AG04449 (cell line): ENCODE results near the gene SCFD2.

Experiments used
- CTCF ChIA-PET: fragments of 350-600 bp; formaldehyde crosslinking; extraction: SDS; loops from one replicate; lab custom pipeline; 2021; ENCODE audit warnings: antibody characterized with exemption; lab: Yijun Ruan, JAX
- POLR2A ChIA-PET: fragments of 400-600, 350-600 bp; formaldehyde crosslinking; extraction: SDS; loops from one replicate; lab custom pipeline; 2020; ENCODE audit warnings: antibody characterized with exemption, inconsistent platforms; lab: Yijun Ruan, JAX
- DNase-seq: peaks from one replicate; pipeline ENCODE4 v3.0.0-alpha.2; 2010; ENCODE audit warnings: low read depth, low spot score
- H3K4me3 ChIP-seq: 2 replicates; pipeline ENCODE4 v1.5.1; 2011; ENCODE audit warnings: low read depth, mild to moderate bottlenecking, control low read depth, low read length
- CTCF ChIP-seq: IDR thresholded peaks from one replicate; pipeline ENCODE4 v1.5.1; 2011; ENCODE audit warnings: mild to moderate bottlenecking, moderate library complexity, low read length, control low read depth, inconsistent platforms; ENCODE audit not compliant: insufficient read depth; ENCODE audit errors: missing control alignments

Gene SCFD2

GRCh38 chr4:53018471-53018870 is 347.4 kb downstream of the SCFD2 start:
- no peak for DNase-seq
- H3K4me3 ChIP-seq: no peak overlapping the region
- no peak for TF ChIP-seq CTCF
- ChIA-PET CTCF (interaction anchor here (1.2 to 1.8 kb wide), 3 partner anchors 178 to 1216 kb away, joined by 3 to 13 read pairs (median 8); no protein-coding TSS in a partner anchor), POLR2A (no interaction called here)

- no peak overlapping the region for H3K4me3 ChIP-seq
- CTCF ChIA-PET: interaction anchor here (0.6 to 4.9 kb wide), 47 partner anchors 10 to 1261 kb away, joined by 3 to 63 read pairs (median 3); no protein-coding TSS in a partner anchor
- POLR2A ChIA-PET: interaction anchor here (0.6 kb wide), 1 partner anchor 368 kb away, joined by 3 read pairs; no protein-coding TSS in a partner anchor
- no peak for TF ChIP-seq CTCF
- no peak for DNase-seq
Measured at GRCh38 chr4:53016099-53016820, 349.6 kb downstream of the SCFD2 start.

GRCh38 chr4:53015681-53016080 is 350.2 kb downstream of the SCFD2 start:
- DNase-seq: no peak
- POLR2A ChIA-PET: no interaction called here
- H3K4me3 ChIP-seq: no peak overlapping the region
- CTCF ChIA-PET: interaction anchor here (0.7 to 4.9 kb wide), 57 partner anchors 8 to 1261 kb away, joined by 3 to 63 read pairs (median 3); no protein-coding TSS in a partner anchor
- TF ChIP-seq CTCF: peak; percentile 54

GRCh38 chr4:53014881-53015280 is 351.0 kb downstream of the SCFD2 start:
- no peak overlapping the region for H3K4me3 ChIP-seq
- POLR2A ChIA-PET: no interaction called here

GRCh38 chr4:53013873-53014775 is 351.7 kb downstream of the SCFD2 start:
- no peak for DNase-seq
- ChIA-PET POLR2A (no interaction called here), CTCF (interaction anchor here (0.7 to 4.9 kb wide), 21 partner anchors 12 to 1224 kb away, joined by 3 to 63 read pairs (median 4); partner anchors contain the start of gene FIP1L1)
- no peak for TF ChIP-seq CTCF
- no peak overlapping the region for H3K4me3 ChIP-seq

More at GRCh38 chr4:53014881-53015280, 351.0 kb downstream of the SCFD2 start:
- CTCF ChIA-PET: interaction anchor here (0.7 to 4.9 kb wide), 35 partner anchors 9 to 1262 kb away, joined by 3 to 63 read pairs (median 4); partner anchors contain the start of gene FIP1L1
- no peak for TF ChIP-seq CTCF
- DNase-seq: no peak
